HL-60 (cell line): ENCODE data around the gene RANGRF.

Experiments used
- CTCF ChIP-seq: IDR thresholded peaks from one replicate; pipeline ENCODE4 v1.5.1; 2011; ENCODE audit warnings: low read length, control low read depth, inconsistent platforms; ENCODE audit not compliant: insufficient read depth
- POLR2AphosphoS5 ChIP-seq: IDR thresholded peaks from 2 replicates; pipeline ENCODE4 v1.6.1; 2012; ENCODE audit warnings: low read depth

- no peak for TF ChIP-seq POLR2AphosphoS5
- TF ChIP-seq CTCF, result no peak
These were observed 5.1 kb upstream of the RANGRF start for GRCh38 chr17:8283356-8283755.
